Activated CD4-positive, alpha-beta memory T cell treated with anti-CD3 and anti-CD28 coated beads for 36 hours (primary cell): ENCODE results near the gene FLT1. TPM values are rescaled to one million over a fixed set of nuclear protein-coding genes. Genes with fewer than 3 reads are reported as not detected.

Source experiments
- CTCF ChIA-PET: fragments of 350-600 bp; sonication (Branson Sonifier 250); formaldehyde crosslinking; loops from one replicate; lab custom pipeline; 2021; ENCODE audit warnings: antibody characterized with exemption, inconsistent platforms; lab: Charles Lee
- POLR2A ChIA-PET: fragments of 350-600 bp; sonication (Branson Sonifier 250); formaldehyde crosslinking; loops from one replicate; lab custom pipeline; 2021; ENCODE audit warnings: antibody characterized with exemption; lab: Charles Lee
- DNase-seq: peaks from one replicate; pipeline ENCODE4 v3.0.0-alpha.2; 2020
- H3K27ac Mint-ChIP-seq: one replicate; pipeline ENCODE4 v1.8.0; 2021; ENCODE audit warnings: mixed read lengths
- H3K27me3 Mint-ChIP-seq: one replicate; pipeline ENCODE4 v1.8.0; 2021; ENCODE audit warnings: mixed read lengths
- H3K36me3 Mint-ChIP-seq: one replicate; pipeline ENCODE4 v1.8.0; 2021; ENCODE audit warnings: mixed read lengths
- H3K4me1 Mint-ChIP-seq: one replicate; pipeline ENCODE4 v1.8.0; 2021; ENCODE audit warnings: low read depth, mixed read lengths
- H3K4me3 Mint-ChIP-seq: one replicate; pipeline ENCODE4 v1.8.0; 2021; ENCODE audit warnings: mild to moderate bottlenecking, mixed read lengths
- H3K9me3 Mint-ChIP-seq: one replicate; pipeline ENCODE4 v1.8.0; 2021; ENCODE audit warnings: mixed read lengths
- intact Hi-C: fragments of 100-400 bp; cut with micrococcal nuclease; formaldehyde crosslinking; loops from one replicate; pipeline ENCODE4 v1.15.1; 2023
- total RNA-seq, 2 experiments: library from RNA; stranded (reverse); gene quantifications; one replicate each; pipeline ENCODE4 v1.2.3, GENCODE V29; 2021

Gene FLT1
- total RNA-seq, 2 experiments from 2014 or later: 17.2 to 19.5 TPM

DNA sequence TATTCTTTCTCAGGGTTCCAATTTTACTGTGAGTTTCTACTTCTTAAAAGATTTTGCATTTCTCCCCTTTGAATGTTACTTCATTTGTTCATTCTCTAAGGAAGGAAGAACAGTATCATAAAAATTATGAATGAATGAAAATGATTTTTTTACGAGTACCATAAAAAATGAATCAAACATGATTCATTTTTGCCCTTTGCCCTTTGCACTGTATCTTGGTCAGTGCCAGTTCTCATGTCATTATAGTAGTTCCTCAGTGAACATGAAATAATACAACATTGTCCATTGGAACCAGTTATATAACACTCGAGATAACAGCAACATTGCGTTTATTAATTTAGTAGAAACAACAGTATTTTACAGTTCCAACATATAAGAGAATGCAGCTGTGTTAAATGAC lies 28.8 kb downstream of the FLT1 start:
- peaks cover 2% of the 10 kb centered on the region for H3K36me3 Mint-ChIP-seq
- peaks cover 10% of the 10 kb centered on the region for H3K27me3 Mint-ChIP-seq
- H3K4me1 Mint-ChIP-seq: peaks cover 3% of the 10 kb centered on the region
- CTCF ChIA-PET: no interaction called here
- H3K9me3 Mint-ChIP-seq: no peaks in the 10 kb centered on the region
- intact Hi-C loops: no loop called here
- POLR2A ChIA-PET: no interaction called here
- H3K4me3 Mint-ChIP-seq: no peak overlapping the region
- DNase-seq: no peak
- H3K27ac Mint-ChIP-seq: no peak overlapping the region

DNA sequence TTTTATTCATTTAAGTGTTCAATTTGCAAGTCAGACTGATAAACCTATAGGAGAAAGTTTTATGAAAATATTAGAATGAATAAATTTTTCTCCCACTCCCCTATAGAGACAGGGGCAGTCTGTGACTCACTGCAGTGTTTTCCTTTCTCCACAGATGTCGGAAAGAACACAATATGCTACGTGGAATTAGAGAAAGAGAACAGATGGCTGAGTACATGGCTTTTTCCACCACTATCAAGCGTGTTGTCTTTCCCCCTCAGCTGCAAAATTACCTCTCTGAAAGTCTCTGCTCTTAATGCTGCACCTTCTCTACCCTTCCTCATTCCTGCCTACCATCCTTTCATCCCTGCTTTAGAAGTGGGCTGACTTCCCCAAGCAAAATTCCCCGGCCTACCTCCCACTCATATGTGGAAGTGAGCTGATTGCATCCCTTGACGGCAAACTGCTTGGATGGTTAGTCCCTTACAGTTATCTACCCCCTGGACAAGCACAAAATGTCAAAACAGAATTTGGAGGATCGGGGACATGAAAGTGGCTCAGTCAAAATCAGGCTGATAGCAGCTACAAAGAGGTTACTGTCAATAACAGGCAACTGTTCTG lies 30.0 kb downstream of the FLT1 start:
- Mint-ChIP-seq H3K9me3 (no peaks in the 10 kb centered on the region), H3K36me3 (peaks cover 2% of the 10 kb centered on the region), H3K27me3 (peaks cover 8% of the 10 kb centered on the region), H3K4me1 (peaks cover 3% of the 10 kb centered on the region), H3K4me3 (no peak overlapping the region), H3K27ac (no peak overlapping the region)
- DNase-seq: no peak
- intact Hi-C loops: no loop called here
- ChIA-PET CTCF (interaction anchor here (1.1 kb wide), 1 partner anchor 12 kb away, joined by 4 read pairs; no protein-coding TSS in a partner anchor), POLR2A (no interaction called here)

DNA sequence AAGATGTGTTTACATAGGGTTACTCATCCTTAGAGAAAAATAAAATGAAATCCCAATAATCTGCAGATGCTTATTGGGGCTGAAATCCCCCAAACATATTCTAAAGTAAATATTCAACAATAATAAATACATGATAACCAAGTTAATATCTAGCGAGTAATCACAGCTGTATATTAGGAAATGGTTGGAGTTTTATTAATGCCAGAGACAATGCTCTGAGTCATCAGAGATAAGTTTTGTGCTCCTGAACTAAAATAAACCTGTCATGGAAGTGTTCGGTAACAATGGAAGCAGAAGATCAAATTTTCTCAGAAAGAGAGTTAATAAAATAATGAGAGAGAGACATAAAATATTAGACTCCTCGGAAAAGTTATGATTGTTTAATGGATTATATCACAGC lies 31.4 kb downstream of the FLT1 start:
- ChIA-PET POLR2A (no interaction called here), CTCF (no interaction called here)
- Mint-ChIP-seq H3K9me3 (no peaks in the 10 kb centered on the region), H3K4me1 (peaks cover 3% of the 10 kb centered on the region), H3K27me3 (peaks cover 5% of the 10 kb centered on the region), H3K27ac (no peak overlapping the region), H3K36me3 (peaks cover 2% of the 10 kb centered on the region), H3K4me3 (no peak overlapping the region)
- DNase-seq: no peak
- intact Hi-C loops: no loop called here

GRCh38 chr13:28459911-28460310 lies 35.0 kb downstream of the FLT1 start:
- intact Hi-C loops: no loop called here
- no peak for DNase-seq
- no peaks in the 10 kb centered on the region for H3K9me3 Mint-ChIP-seq
- CTCF ChIA-PET: interaction anchor here (0.6 kb wide), 1 partner anchor 207 kb away, joined by 3 read pairs; no protein-coding TSS in a partner anchor
- H3K27ac Mint-ChIP-seq: no peak overlapping the region
- H3K4me1 Mint-ChIP-seq: no peaks in the 10 kb centered on the region
- no peaks in the 10 kb centered on the region for H3K36me3 Mint-ChIP-seq
- no peak overlapping the region for H3K4me3 Mint-ChIP-seq
- peaks cover 3% of the 10 kb centered on the region for H3K27me3 Mint-ChIP-seq
- POLR2A ChIA-PET: no interaction called here

- CTCF ChIA-PET: no interaction called here
- POLR2A ChIA-PET: no interaction called here
- no peak for DNase-seq
Measured at GRCh38 chr13:28458608-28459007, 36.3 kb downstream of the FLT1 start.

DNA sequence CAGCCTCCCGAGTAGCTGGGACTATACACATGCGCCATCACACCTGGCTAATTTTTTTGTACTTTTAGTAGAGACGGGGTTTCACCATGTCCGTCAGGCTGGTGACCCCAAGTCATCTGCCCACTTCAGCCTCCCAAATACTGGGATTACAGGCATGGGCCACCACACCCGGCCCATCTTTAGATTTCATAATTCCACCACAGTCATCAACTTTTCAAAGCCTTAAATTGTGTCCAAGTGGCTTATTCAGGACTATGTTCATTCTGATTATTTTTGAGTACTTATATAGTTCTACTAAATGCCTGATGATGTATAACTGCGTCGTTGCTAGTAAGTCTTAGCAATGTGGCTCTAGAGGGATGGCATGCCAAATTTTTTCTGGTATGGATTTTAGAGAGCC lies 36.9 kb downstream of the FLT1 start:
- no peak for DNase-seq
- intact Hi-C loops: no loop called here
- no peaks in the 10 kb centered on the region for H3K9me3 Mint-ChIP-seq
- ChIA-PET POLR2A (no interaction called here), CTCF (no interaction called here)
- no peak overlapping the region for H3K27ac Mint-ChIP-seq
- no peak overlapping the region for H3K4me3 Mint-ChIP-seq
- H3K4me1 Mint-ChIP-seq: no peaks in the 10 kb centered on the region
- no peaks in the 10 kb centered on the region for H3K36me3 Mint-ChIP-seq
- peaks cover 7% of the 10 kb centered on the region for H3K27me3 Mint-ChIP-seq

More at GRCh38 chr13:28458608-28459007, 36.3 kb downstream of the FLT1 start:
- no peak overlapping the region for H3K4me3 Mint-ChIP-seq
- no peaks in the 10 kb centered on the region for H3K36me3 Mint-ChIP-seq
- H3K9me3 Mint-ChIP-seq: no peaks in the 10 kb centered on the region
- H3K27me3 Mint-ChIP-seq: peaks cover 7% of the 10 kb centered on the region
- intact Hi-C loops: no loop called here
- no peaks in the 10 kb centered on the region for H3K4me1 Mint-ChIP-seq
- no peak overlapping the region for H3K27ac Mint-ChIP-seq

DNA sequence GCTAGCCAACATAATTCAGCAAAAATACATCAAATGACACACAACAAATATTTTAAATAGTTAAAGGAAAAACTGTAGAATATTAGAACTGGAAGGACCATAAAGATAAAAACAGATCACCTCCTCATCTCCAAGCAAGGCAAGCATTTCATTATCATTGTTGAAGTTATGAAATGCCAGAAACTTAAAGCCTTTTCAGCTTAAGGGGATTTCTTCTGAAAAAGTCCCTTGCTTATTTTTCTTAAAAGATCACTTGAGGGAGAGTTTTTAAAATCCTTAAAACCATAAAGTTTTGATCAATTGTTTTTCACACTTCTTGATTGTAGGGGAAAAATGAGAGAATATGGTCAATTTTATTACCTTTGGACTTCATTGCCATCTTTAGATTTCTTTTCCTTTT lies 37.4 kb downstream of the FLT1 start:
- Mint-ChIP-seq H3K4me3 (no peak overlapping the region), H3K4me1 (no peaks in the 10 kb centered on the region), H3K36me3 (no peaks in the 10 kb centered on the region), H3K27me3 (peaks cover 8% of the 10 kb centered on the region), H3K27ac (no peak overlapping the region), H3K9me3 (no peaks in the 10 kb centered on the region)
- ChIA-PET POLR2A (no interaction called here), CTCF (no interaction called here)
- intact Hi-C loops: no loop called here
- no peak for DNase-seq

DNA sequence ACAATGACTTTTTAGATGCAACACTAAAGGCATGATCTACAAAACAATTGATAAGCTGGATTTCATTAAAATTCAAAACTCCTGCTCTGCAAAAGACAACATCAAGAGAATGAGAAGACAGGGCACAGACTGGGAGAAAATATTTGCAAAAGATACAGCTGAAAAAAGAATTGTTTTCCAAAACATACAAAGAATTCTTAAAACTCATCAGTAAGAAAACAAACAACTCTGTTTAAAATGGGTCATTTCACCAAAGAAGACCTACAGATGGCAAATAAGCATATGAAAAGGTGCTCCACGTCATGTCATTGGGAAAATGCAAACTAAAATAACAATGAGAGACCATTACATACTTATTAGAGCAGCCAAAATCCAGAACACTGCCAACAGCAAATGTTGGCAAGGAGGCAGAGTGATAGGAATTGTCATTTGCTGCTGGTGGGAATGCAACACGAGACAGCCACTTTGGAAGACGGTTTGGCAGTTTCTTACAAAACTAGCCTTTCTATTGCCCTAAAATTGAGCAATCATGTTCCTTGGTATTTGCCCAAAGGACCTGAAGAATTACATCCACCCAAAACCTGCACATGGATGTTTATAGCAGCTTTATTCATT lies 39.2 kb downstream of the FLT1 start:
- POLR2A ChIA-PET: no interaction called here
- Mint-ChIP-seq H3K27ac (no peak overlapping the region), H3K4me1 (no peaks in the 10 kb centered on the region)

DNA sequence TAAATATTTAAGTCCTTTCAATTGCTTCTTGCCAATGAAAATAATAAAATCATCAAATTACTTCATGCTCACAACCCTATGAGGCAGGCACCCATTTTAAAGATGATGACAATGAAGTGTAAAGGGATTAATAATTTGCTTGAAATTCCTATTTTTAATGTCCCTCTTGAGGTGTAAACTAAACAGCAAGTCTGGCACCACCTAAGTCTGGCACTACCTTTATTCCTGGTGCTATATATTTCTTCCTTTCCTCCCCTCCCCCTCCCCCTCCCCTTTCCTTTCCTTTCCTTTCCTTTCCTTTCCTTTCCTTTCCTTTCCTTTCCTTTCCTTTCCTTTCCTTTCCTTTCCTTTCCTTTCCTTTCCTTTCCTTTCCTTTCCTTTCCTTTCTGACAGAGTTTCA lies 42.2 kb downstream of the FLT1 start:
- no peak for DNase-seq
- Mint-ChIP-seq H3K4me1 (no peaks in the 10 kb centered on the region), H3K9me3 (peaks cover 10% of the 10 kb centered on the region), H3K27ac (no peak overlapping the region), H3K36me3 (peaks cover 2% of the 10 kb centered on the region), H3K4me3 (no peak overlapping the region), H3K27me3 (peaks cover 8% of the 10 kb centered on the region)
- CTCF ChIA-PET: no interaction called here
- POLR2A ChIA-PET: no interaction called here
- intact Hi-C loops: no loop called here

More for the DNA sequence above, 39.2 kb downstream of the FLT1 start:
- CTCF ChIA-PET: no interaction called here
- Mint-ChIP-seq H3K27me3 (peaks cover 8% of the 10 kb centered on the region), H3K36me3 (no peaks in the 10 kb centered on the region), H3K4me3 (no peak overlapping the region), H3K9me3 (no peaks in the 10 kb centered on the region)
- DNase-seq: no peak
- intact Hi-C loops: no loop called here

GRCh38 chr13:28451482-28452217 lies 43.3 kb downstream of the FLT1 start:
- POLR2A ChIA-PET: no interaction called here
- H3K27me3 Mint-ChIP-seq: peaks cover 6% of the 10 kb centered on the region
- peaks cover 2% of the 10 kb centered on the region for H3K36me3 Mint-ChIP-seq
- DNase-seq: no peak
- H3K4me1 Mint-ChIP-seq: no peaks in the 10 kb centered on the region
- H3K27ac Mint-ChIP-seq: no peak overlapping the region
- intact Hi-C loops: no loop called here
- H3K4me3 Mint-ChIP-seq: no peak overlapping the region
- H3K9me3 Mint-ChIP-seq: peaks cover 11% of the 10 kb centered on the region
- CTCF ChIA-PET: no interaction called here

- no peak overlapping the region for H3K4me3 Mint-ChIP-seq
- H3K9me3 Mint-ChIP-seq: peaks cover 14% of the 10 kb centered on the region
- H3K36me3 Mint-ChIP-seq: peaks cover 4% of the 10 kb centered on the region
- H3K27me3 Mint-ChIP-seq: peaks cover 6% of the 10 kb centered on the region
- POLR2A ChIA-PET: no interaction called here
- intact Hi-C loops: no loop called here
- no peaks in the 10 kb centered on the region for H3K4me1 Mint-ChIP-seq
- DNase-seq: no peak
- CTCF ChIA-PET: no interaction called here
- H3K27ac Mint-ChIP-seq: no peak overlapping the region
Measured at GRCh38 chr13:28449826-28450773, 44.8 kb downstream of the FLT1 start.
